A673 (cell line): ENCODE results near the gene GSTO2.

Experiments used
- EZH2 ChIP-seq: fragments of 200-600 bp; sonication (generic); IDR thresholded peaks from 2 replicates; pipeline ENCODE4 v1.6.1; 2017; ENCODE audit warnings: borderline replicate concordance, low read depth, mild to moderate bottlenecking, mixed read lengths, antibody characterized with exemption, low read length; ENCODE audit not compliant: poor library complexity, severe bottlenecking
- TF ChIP-seq, protein P1 (sequence below): fragments of 300-800, 200-600 bp; sonication (generic); conservative IDR thresholded peaks from 2 replicates; pipeline ENCODE4 v1.5.1; 2017; ENCODE audit warnings: low read depth, mild to moderate bottlenecking, antibody characterized with exemption, low read length, moderate library complexity, mixed read lengths

- TF ChIP-seq, protein P1, sequence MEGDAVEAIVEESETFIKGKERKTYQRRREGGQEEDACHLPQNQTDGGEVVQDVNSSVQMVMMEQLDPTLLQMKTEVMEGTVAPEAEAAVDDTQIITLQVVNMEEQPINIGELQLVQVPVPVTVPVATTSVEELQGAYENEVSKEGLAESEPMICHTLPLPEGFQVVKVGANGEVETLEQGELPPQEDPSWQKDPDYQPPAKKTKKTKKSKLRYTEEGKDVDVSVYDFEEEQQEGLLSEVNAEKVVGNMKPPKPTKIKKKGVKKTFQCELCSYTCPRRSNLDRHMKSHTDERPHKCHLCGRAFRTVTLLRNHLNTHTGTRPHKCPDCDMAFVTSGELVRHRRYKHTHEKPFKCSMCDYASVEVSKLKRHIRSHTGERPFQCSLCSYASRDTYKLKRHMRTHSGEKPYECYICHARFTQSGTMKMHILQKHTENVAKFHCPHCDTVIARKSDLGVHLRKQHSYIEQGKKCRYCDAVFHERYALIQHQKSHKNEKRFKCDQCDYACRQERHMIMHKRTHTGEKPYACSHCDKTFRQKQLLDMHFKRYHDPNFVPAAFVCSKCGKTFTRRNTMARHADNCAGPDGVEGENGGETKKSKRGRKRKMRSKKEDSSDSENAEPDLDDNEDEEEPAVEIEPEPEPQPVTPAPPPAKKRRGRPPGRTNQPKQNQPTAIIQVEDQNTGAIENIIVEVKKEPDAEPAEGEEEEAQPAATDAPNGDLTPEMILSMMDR: peak; percentile 74
- no peak for TF ChIP-seq EZH2
Measured at GRCh38 chr10:104297697-104298660, 29.0 kb downstream of the GSTO2 start.
